Epithelial cell of esophagus (primary cell): ENCODE measurements around the gene IL19.
"Not testable (repeated sequence)": the region's sequence is repeated elsewhere in the genome, so short reads cannot be mapped to it uniquely, and the experiment has no call there.

Experiments used
- DNase-seq: peaks from one replicate; pipeline ENCODE4 v3.0.0; 2010; ENCODE audit warnings: low read depth
- H3K4me3 ChIP-seq: 2 replicates; pipeline ENCODE4 v1.5.1; 2011; ENCODE audit warnings: mild to moderate bottlenecking, low read length, control low read depth
- CTCF ChIP-seq: IDR thresholded peaks from 2 replicates; pipeline ENCODE4 v1.5.1; 2011; ENCODE audit warnings: low read depth, mild to moderate bottlenecking, low read length, control low read depth, inconsistent platforms; ENCODE audit not compliant: insufficient read depth; ENCODE audit errors: missing control alignments

Gene IL19

GRCh38 chr1:206753141-206753540, 17.4 kb upstream of the IL19 start:
- peak; percentile 32 for DNase-seq
- no peak overlapping the region for H3K4me3 ChIP-seq
- no peak for TF ChIP-seq CTCF

DNA sequence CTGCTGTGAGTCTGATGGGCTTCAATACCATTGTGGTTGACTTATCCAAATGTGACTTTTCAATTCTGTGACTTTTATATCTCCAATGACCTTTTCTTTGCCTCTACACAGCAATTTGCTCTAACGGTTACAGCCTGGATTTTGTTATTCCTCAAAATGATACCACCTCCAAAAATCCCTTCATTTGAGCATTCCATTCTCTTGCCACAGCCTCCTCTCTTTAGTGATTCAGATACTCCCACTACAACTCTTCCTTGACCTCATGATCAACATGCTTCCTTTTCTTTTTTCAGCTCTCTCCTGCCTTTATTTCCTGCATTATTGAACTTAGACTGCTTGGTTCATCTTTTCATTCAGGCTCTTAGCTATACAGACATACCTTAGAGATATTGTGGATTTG, 16.6 kb upstream of the IL19 start:
- no peak for DNase-seq

DNA sequence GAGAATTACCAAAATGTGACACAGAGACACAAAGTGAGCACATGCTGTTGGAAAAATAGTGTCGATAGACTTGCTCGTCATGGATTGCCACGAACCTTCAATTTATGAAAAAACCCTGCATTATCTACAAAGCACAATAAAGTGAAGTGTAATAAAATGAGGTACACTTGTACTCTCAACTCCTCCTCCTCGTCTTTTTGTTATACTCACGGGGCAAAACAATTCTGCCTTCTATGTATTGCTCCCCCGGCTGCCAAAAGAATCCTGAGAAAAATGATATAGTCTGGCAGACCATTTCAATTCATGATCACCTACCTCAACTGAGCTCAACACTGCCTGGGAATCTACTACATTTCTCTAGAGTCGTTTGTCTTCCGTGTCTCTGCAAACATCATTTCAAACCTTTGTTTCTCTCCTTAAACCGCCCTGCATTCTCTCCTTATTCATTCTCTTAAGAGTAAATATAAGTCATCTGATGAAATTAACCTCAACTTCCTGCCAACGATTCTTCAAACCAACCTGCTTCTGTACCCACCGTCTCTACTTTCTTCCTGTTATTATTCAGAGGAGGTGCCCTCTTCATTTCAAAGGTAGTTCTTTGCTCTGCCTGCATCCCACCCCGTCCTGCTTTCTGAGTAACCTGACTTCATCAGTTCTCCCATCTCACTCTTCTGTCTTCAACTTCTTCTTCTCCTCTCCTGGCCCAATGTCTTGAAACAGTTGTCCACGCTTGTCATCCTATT, 12.9 kb upstream of the IL19 start:
- H3K4me3 ChIP-seq = no peak overlapping the region
- peak; percentile 17 for DNase-seq
- no peak for TF ChIP-seq CTCF

More for the DNA sequence above, 16.6 kb upstream of the IL19 start:
- TF ChIP-seq CTCF = no peak
- no peak overlapping the region for H3K4me3 ChIP-seq

GRCh38 chr1:206760590-206760989, 10.0 kb upstream of the IL19 start:
- no peak for TF ChIP-seq CTCF
- DNase-seq = no peak
- no peak overlapping the region for H3K4me3 ChIP-seq

- H3K4me3 ChIP-seq = no peak overlapping the region
- TF ChIP-seq CTCF = peak; percentile 36
- DNase-seq = no peak
Measured at GRCh38 chr1:206761159-206761768, 9.3 kb upstream of the IL19 start.

GRCh38 chr1:206762741-206763364, 7.7 kb upstream of the IL19 start:
- H3K4me3 ChIP-seq, DNase-seq: not testable (repeated sequence)

DNA sequence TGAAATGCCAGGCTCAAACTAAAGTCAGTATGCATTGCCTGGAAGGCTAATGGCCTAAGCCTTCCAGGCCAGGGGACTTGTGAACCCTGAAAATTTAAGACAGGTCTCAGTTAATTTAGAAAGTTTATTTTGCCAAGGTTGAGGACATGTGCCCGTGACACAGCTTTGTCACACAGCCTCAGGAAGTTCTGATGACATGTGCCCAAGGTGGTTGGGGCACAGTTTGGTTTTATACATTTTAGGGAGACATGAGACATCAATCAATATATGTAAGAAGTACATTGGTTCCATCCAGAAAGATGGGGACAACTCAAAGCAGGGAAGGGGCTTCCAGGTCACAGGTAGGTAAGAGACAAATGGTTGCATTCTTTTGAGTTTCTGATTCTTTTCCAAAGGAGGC, 4.8 kb upstream of the IL19 start:
- not testable (repeated sequence) for DNase-seq, H3K4me3 ChIP-seq
